ENCODE measurements around the gene GABRB3. TPM values are rescaled to one million over a fixed set of nuclear protein-coding genes. Genes with fewer than 3 reads are reported as not detected.

GABRB3 gene
- total RNA-seq, 1 experiment from 2014 or later, result 3.6 TPM

- DNase-seq, result no peak
- no peaks in the 10 kb centered on the region for H3K36me3 ChIP-seq
- H3K9me3 ChIP-seq, result no peaks in the 10 kb centered on the region
- H3K4me3 ChIP-seq, result no peak overlapping the region
- no peaks in the 10 kb centered on the region for H3K27me3 ChIP-seq
These were observed 211.0 kb downstream of the GABRB3 start for GRCh38 chr15:26561896-26562295.

- H3K9me3 ChIP-seq, result no peaks in the 10 kb centered on the region
- H3K27me3 ChIP-seq, result no peaks in the 10 kb centered on the region
- no peak for DNase-seq
- H3K4me3 ChIP-seq, result no peak overlapping the region
- no peaks in the 10 kb centered on the region for H3K36me3 ChIP-seq
These were observed 211.7 kb downstream of the GABRB3 start for GRCh38 chr15:26561130-26561529.

DNA sequence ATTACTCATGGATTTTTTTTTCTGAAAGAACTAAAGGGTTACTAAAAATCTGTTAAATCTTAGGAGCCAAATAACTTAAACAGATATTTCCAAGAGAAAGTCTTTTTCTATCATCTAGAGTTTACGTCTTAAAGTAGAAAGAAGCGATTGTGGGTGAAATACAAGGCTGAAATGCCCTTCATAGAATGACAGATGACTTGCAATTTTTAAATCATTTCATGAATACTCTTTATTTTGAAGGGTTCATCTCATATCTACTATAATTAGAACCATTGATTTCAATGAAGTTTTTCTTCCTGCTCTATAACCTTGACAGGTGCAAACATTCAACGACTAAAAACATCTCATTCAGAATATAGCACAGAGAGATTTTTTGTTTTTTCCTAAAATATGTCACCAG, 217.0 kb downstream of the GABRB3 start:
- H3K9me3 ChIP-seq, result no peaks in the 10 kb centered on the region
- no peak overlapping the region for H3K4me3 ChIP-seq
- no peaks in the 10 kb centered on the region for H3K36me3 ChIP-seq
- no peaks in the 10 kb centered on the region for H3K27me3 ChIP-seq
- no peak for DNase-seq

DNA sequence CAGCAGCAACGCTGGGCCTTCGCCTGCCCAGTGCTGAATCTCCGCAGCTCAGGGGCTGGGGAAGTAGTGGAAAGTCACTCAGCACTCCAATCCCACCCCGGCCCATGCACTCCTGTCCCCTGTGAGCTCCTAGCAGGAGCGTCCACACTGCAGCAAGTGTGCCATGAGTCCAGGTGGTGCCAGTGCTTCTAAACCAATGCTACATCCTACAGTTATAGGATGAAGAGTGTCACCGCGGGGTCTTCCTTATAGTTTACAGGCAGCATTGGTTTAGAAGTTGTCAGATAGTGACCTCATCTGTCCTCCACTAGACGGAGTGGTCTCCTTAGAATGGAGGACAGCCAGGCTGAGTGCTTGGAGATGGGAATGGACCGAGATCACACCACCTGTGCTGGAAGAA, 221.4 kb downstream of the GABRB3 start:
- Histone ChIP-seq H3K36me3 (no peaks in the 10 kb centered on the region), H3K4me3 (no peak overlapping the region), H3K9me3 (no peaks in the 10 kb centered on the region)

GRCh38 chr15:26550880-26551279, 222.0 kb downstream of the GABRB3 start:
- no peak for DNase-seq
- Histone ChIP-seq H3K9me3 (no peaks in the 10 kb centered on the region), H3K36me3 (no peaks in the 10 kb centered on the region)

More for the DNA sequence above, 221.4 kb downstream of the GABRB3 start:
- no peaks in the 10 kb centered on the region for H3K27me3 ChIP-seq
- no peak for DNase-seq

GRCh38 chr15:26537663-26538062, 235.2 kb downstream of the GABRB3 start:
- Histone ChIP-seq H3K9me3 (no peaks in the 10 kb centered on the region), H3K4me3 (no peak overlapping the region), H3K36me3 (no peaks in the 10 kb centered on the region), H3K27me3 (no peaks in the 10 kb centered on the region)
- no peak for DNase-seq

More at GRCh38 chr15:26550880-26551279, 222.0 kb downstream of the GABRB3 start:
- no peak overlapping the region for H3K4me3 ChIP-seq
- H3K27me3 ChIP-seq, result no peaks in the 10 kb centered on the region

- no peak overlapping the region for H3K4me3 ChIP-seq
These were observed 241.4 kb downstream of the GABRB3 start for GRCh38 chr15:26531489-26531888.

GRCh38 chr15:26525096-26525495, 247.8 kb downstream of the GABRB3 start:
- Histone ChIP-seq H3K9me3 (no peaks in the 10 kb centered on the region), H3K4me3 (no peak overlapping the region), H3K27me3 (no peaks in the 10 kb centered on the region), H3K36me3 (no peaks in the 10 kb centered on the region)
- no peak for DNase-seq

More at GRCh38 chr15:26531489-26531888, 241.4 kb downstream of the GABRB3 start:
- H3K9me3 ChIP-seq, result no peaks in the 10 kb centered on the region
- H3K36me3 ChIP-seq, result no peaks in the 10 kb centered on the region
- H3K27me3 ChIP-seq, result no peaks in the 10 kb centered on the region
- no peak for DNase-seq

GRCh38 chr15:26521691-26522198, 251.1 kb downstream of the GABRB3 start:
- Histone ChIP-seq H3K9me3 (no peaks in the 10 kb centered on the region), H3K4me3 (no peak overlapping the region), H3K27me3 (no peaks in the 10 kb centered on the region), H3K36me3 (no peaks in the 10 kb centered on the region)
- no peak for DNase-seq

DNA sequence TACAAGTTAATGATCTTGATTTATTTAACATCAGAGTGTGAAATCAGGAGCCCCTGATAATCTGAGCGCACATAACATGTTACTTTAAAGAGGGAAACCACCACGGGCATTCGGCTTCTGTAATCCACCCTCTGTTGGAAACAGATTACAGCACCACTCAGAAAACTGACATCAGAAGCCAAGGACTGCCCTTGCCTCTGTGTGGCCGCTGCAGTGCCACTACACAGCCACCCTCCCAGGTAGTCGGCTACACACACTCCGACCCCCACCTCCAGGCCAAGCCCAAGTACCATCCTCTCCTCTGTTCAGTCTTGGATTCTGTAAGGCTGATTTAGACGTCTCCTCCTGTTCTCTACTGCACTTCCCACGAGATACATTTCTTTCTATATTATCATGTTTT, 251.7 kb downstream of the GABRB3 start:
- DNase-seq, result no peak
- Histone ChIP-seq H3K4me3 (no peak overlapping the region), H3K9me3 (no peaks in the 10 kb centered on the region), H3K27me3 (no peaks in the 10 kb centered on the region), H3K36me3 (no peaks in the 10 kb centered on the region)

DNA sequence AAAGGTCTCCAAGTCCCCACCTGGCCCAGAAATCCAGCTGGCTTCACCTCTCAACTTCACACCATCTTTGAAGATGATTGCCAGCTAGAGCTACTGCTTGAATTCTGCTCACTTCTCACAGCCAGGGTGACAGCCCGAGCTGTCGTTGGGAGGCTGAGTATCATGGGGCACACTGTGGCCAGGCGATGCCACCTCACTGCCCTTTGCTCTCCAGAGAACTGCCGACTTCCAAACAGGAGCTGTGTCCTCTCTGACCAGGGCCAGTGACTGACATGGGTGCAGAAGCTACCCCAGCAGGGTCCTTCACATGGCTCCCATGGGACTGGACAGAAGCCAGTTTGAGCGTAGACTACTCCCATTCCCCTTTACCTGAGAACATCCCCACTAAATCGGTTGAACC, 254.0 kb downstream of the GABRB3 start:
- H3K4me3 ChIP-seq, result no peak overlapping the region
- H3K27me3 ChIP-seq, result no peaks in the 10 kb centered on the region
- H3K9me3 ChIP-seq, result no peaks in the 10 kb centered on the region
- no peaks in the 10 kb centered on the region for H3K36me3 ChIP-seq
- DNase-seq, result no peak

DNA sequence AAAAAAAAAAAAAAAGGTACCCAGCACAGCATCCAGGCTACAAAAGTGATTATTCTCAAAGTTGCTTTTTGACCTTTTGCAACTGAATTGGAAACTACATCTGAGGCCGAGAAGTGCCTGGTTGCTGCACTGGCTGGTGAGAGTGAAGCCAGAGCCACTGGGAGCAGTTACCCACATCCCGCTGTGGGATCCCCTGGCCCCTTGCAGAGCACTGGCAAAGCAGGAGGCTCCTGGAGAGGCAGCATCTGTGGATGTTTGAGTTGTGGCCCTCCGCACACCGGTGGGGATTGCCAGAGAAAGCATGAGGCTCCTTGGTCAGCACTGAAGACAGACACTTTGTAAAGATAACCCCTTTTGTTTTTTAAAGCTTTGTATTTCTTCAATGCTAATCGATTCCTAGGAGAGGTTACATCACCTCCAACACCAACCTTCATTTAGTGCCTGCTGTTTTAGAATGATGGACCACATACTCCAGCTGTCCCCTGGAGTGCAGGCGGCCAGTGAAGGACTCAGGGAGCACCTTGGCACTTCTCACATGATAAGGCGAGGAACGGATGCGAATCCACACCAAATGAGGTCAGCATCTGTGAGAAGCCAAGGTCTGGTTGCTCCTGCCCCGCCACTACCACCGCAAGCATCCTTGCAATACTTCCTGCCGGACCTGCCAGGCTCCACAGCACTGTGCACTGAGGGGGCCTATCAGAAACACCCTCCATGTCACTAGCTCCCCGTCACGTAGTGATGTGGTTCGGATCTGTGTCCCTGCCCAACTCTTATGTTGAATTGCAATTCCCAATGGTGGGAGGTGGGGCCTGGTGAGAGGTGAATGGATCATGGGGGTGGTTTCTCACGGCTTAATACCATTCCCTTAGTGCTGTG, 256.5 kb downstream of the GABRB3 start:
- DNase-seq, result no peak
- no peaks in the 10 kb centered on the region for H3K27me3 ChIP-seq
- H3K4me3 ChIP-seq, result no peak overlapping the region

DNA sequence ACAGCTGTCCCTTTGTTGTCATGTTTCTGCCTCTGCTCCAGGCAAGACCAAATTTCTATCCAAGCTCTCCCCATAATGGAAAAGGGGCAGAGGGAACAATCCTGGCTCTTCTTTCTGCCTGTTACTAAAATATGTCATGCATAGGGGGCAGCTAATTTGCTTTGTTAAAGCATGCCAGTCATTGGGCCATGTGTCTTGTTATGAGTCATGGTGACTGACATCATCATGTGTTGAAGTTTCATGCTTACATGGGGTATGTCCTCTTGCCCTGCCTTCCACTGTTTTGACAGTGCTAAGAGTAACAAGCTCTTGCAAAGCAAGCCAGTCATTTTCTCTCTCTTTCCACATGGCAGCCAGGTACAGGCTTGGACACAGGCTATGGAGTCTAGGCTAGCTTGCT, 268.9 kb downstream of the GABRB3 start:
- DNase-seq, result no peak
- Histone ChIP-seq H3K9me3 (no peaks in the 10 kb centered on the region), H3K4me3 (no peak overlapping the region), H3K36me3 (no peaks in the 10 kb centered on the region), H3K27me3 (no peaks in the 10 kb centered on the region)

More for the DNA sequence above, 256.5 kb downstream of the GABRB3 start:
- no peaks in the 10 kb centered on the region for H3K9me3 ChIP-seq
- no peaks in the 10 kb centered on the region for H3K36me3 ChIP-seq

Other genes starting within 250 kb of the GABRB3 start
- 0.49 TPM in 1 of 2 replicates, not detected in the other for gene GABRA5, start 94.0 kb upstream of the GABRB3 start, total RNA-seq (2014; rRNA removed; shearing (Covaris generic); ENCODE audit: low replicate concordance)
- gene GABRG3, start 198.1 kb upstream of the GABRB3 start, total RNA-seq (2014; rRNA removed; shearing (Covaris generic); ENCODE audit: low replicate concordance), result not detected in 2 replicates